GM19438 (cell line): ENCODE data around the gene TTC12.

Source experiments
- ATAC-seq: cut with Tn5 transposase; IDR thresholded peaks from one replicate; pipeline ENCODE4 v1.9.1; 2021; ENCODE audit warnings: low read depth; ENCODE audit not compliant: unreplicated experiment

TTC12 gene

DNA sequence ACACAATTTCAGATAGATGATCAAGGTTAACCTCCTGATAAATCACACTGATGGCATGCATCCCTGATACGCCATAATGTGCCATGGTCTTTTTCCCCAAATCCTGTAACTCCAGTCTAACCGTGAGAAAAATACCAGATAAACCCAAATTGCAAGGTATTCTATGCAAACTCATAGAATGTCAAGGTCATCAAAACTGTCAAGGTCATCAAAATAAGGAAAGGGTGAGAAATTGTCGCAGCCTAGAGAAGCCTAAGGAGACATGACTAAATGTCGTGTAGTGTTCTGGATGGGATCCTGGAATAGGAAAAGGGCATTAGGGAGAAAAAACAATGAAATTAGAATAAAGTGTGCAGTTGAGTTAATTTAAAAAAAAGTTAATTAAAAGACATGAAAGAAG, 4.7 kb downstream of the TTC12 start:
- ATAC-seq, result no peak

DNA sequence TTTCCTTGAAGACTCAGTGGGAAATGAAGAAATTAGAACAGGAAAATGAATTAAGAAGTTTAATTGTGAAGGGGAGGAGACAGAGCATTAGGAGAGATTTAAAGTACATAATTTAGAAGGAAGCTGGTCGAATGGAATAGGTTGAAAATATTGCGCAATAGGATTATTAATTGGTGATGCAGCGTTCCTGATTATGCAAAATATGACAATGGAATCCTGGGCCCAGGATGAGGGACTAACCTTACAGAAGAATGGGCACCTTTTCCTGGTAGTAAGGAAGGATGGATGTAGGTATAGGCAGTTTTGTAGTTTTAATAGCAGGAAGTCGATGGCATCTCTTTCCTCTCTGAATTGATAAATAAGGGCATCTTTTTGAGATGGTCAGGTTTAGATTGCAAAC, 7.8 kb downstream of the TTC12 start:
- ATAC-seq, result no peak

DNA sequence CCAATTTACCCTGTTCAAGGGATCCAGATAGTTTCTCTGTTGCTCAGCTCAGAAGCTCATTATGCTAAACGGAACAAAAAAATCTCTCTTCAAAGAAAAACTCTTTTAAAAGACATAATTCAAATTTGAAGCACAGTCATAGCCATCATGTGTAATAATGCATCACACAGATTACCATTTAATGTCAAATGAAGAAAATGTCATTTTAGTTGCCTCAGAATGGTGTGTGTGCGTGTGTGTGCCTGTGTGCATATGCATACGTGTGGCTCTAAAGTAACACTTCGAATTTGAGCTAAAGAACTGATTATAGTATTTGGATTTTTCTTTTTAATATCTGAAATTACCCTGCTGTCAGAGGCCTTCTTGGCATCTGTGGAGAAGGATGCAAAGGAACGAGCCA, 9.9 kb downstream of the TTC12 start:
- no peak for ATAC-seq

DNA sequence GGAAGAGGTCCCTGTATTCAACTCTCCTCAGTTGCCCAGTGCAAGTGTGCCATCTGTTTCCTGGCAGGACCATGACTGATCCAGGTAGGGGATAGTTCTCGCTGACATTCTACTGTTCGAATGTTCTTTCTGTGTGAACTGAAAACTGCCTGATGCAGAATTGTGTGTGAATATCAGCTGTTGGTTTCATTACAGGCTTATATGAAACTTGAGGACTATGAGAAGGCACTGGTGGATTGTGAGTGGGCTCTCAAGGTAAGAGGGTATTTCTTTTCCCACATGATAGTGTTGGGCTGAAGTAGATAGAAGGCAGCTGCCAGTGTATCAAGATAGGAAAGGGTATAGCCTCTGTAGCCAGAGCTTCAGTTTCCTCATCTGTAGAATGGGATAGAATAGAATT, 15.3 kb downstream of the TTC12 start:
- no peak for ATAC-seq

DNA sequence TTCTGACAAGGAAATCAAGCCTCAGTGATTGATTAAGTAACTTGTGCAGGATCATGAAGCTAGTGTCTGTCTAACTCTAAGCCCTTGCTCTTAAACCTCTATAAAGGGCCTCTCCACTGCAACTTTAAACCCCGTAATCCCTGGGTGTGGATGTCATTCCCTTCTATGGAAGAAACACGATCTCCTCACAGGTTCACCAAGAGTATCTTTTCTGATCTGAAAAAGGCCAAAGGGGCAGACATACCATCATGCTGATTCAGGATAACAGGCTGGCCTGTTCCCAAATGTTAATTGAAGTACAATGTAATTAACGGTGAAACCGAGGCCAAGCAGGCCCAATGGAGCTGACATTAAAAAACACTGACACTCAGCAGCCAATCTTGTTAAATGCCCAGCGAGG, 17.1 kb downstream of the TTC12 start:
- ATAC-seq, result no peak

DNA sequence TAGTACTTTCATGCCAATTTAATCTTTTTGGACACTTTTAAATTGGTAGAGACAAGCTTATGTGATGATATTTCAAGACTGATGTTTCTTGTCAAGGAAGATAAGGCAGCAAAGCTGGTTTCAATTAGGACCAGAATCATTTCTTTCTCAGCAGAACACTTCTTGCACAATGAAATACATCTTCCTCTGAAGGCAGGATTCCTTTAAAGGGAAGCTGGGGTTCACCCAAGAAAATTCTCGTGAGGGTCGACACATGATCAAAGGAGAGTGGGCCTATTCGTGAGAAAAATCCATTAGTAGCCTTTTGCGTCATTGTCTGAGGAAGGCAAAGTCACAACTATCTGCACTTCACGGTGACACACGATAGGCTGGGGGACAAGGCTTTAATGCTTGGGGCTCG, 17.6 kb downstream of the TTC12 start:
- ATAC-seq, result no peak

DNA sequence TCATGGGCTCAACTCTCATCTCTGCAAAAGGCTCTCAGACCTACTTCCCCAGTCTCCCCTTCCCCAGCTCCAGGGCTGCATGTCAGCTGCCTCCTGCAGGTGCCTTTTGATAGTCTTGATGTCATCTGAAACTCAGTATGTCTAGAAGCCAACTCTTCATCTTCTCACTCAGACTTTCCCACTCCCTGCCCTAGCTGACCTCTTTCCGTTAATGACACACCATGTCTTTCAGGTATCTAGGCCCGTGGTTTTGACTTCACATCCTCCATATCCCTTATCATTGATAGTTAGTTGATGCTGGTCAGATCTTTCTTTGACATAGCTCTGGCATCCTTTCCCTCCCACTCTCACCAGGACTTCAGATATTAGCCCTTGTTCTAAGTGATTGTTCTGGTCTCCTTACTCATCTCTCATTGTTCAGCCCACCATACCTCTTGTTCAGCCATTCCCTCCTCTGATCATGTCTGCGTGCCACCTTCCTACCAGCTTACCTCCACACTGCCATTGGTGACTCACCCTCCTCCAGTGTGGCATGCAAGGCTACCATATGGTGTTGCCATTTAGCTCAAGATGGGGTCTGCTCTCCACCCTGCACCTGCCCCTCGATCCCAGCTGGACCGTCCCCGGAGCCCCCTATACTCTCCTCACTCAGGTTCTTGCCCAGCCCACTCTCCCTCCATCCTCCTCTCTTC, 18.4 kb downstream of the TTC12 start:
- no peak for ATAC-seq

DNA sequence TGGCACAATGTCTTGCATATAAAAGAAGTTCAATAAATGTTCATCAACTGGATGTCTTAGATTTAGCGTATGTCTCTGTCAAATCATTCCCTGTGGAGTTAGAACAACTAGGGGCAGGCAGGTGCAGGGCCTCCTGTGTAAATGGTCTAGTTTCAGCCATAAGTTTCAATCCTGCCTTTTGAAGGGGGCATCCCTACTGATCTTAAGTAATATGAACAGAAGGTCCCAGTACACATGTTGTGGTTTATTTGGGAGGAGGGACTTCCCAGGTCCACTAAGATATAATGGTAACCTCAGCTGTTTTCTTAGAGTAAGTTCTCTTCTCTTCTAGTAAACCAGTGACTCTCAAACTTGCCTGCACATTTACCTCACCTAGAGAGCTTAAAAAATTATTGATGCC, 19.8 kb downstream of the TTC12 start:
- no peak for ATAC-seq

DNA sequence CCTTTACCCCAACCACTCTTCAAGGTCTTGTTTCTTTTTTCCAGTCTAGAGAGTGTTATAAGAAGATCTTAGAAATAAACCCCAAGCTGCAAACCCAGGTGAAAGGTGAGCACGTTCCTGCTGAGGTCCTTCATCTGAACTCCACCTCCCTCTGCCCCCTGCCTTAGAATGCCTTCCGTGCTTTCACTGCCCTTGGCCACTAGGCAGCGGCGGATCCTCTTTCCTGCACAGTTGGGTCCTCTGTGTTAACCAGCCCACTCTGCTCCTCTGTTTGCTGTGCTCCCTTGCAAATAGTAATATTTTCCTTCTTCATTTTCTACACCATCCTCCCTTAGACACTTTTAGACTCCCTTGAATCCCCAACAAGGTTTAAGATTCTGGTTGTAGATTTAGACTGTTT, 24.3 kb downstream of the TTC12 start:
- ATAC-seq, result no peak

DNA sequence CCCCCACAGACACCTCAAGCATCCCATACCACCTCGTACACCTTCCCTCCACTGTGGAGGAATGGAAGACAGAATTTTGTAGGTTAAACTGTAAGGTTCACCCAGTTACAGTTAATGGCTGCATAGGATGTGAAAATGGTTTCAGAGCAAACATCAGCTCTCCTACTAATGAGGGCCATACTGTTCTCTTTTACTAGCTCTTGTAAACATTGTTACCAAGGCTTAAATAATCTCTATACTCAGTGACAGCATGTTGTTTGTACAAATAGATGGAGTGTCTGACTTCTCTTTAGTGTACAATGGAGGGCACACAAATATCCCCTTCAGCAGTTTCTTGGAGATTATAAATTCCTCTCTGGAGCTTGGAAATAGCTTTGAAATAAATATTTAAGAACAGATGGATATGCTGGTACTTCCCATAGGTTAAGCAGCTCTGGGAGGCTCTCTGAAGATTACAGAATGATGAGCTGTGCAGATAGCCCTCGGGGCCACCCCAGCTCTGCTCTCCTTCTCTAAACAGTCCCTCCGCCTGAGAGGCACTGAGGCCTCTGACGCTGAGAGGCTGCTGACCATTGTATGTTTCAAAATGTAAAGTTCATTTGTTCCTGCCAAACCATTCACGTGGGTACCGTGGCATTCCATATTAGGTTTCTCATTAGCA, 25.7 kb downstream of the TTC12 start:
- ATAC-seq, result no peak

DNA sequence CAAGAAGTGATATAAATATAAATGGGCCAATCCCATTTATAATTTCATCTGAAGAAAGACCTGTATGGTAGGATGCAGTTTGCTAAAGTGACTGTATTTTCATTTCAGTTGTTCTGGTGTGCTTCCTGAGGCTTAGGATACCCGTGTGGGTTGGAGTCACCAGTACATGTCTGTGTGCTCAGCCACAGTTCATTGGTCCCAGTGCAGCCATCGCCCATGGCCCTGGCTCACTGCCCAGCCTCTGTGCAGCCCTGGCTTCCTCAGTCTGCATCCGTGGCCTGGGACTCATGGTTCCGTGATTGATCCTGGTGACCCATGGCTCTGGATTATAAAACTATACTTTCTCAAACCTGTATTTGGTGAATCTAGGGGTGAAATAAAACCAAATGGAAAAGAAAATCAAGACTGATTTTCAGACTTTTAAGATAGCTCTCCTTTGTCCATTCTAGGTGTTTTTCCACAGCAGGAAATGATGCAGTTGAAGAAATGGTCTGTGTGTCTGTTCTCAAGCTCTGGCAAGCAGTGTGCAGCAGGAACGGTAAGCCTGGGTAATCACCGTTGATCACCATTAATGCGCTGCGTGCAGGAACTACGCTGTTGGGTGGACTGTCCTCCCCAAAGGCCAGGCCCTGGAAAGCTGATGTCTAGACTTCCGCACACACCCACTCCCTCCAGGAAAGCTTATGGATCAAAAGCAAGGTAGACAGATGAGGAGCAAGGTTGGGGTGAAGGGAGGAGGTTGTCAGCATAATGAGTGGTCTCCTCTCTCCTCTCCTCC, 27.2 kb downstream of the TTC12 start:
- no peak for ATAC-seq

DNA sequence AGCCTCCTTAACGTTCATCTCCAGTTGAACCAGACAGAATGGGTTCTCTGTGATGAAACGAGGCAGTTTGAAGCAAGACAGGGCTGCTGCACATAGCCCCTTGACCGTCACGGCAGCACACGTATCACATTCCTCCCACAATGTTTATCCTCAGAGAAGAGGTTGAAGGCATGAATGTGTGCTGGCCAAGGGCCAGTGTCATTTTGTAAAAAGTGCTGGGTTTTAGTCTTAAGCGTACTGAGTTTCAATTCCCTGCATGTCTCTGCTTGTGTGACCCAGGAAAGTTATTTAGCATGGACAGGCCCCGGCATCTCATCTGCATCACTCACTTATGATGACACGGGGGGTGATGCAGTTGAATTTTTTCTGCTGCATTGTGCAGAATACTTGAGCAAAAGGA, 31.6 kb downstream of the TTC12 start:
- no peak for ATAC-seq

DNA sequence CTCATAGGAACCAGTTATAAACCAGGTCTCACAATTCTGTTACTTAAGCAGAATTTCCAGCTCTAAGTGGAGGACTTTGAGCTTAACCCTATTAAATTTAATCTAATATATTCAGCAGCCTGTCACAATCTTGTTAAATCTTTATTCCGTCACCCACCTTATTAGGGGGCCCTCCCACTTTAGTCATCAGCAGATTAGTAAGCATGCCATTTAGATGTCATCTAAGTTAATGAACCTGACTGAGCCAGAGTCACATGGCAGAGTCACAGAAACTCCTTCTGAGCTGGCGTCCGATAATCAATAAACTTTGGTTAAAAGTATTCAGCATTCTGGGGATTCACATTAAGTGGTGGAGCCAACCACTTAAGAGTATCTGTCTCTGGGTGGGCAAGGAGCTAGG, 35.1 kb downstream of the TTC12 start:
- ATAC-seq, result no peak

DNA sequence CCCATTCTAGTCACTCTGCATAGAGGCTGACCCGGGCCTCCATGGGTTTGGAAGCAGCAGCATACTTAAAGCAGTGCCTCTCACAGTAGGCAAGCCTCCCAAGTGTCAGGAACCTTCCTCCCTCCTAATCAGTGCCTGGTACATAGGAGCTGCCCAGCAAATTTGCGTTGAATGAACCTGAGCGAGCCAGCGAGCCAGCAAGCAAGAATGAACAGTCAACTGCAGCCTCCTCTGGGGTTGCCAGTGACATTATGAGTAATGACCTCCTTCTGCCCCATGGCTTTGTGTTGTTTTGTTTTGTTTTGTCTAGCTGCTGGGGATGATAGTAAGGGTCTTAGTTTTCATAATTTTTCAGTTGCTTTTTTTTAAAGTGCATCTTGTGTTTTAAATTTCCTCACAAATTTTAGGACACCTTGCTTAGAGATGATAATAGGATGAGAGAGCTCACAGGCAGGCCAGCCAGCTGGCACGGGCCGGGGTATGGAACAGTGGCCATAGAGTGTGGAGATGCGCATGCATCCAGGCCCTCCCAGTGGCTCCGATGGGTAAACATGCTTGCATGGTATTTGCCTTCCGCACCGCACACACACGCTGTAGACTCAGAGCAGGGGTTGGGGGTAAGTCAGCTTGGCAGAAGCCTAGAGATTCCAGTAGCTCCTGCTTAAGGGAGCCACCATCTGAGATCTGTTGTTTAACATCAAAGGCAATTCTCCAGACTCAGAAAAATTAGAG, 36.1 kb downstream of the TTC12 start:
- no peak for ATAC-seq

DNA sequence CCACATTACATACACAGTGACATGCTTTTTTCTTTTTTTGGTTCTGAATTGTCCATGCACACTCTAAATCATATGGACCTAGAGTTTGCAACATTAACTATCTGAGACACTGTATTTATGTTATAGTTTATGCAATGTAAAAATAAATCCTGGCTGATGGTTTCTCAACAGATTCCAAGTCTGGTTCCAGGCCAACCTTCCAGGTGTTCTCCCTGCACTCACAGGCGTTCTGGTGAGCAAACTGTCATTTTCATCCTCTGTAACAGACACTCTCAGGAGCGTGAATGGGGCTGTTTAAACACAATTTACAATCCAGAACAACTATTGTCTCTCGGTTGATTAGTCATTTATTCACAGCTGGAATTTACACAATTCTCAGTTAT, 36.7 kb downstream of the TTC12 start:
- ATAC-seq, result no peak

DNA sequence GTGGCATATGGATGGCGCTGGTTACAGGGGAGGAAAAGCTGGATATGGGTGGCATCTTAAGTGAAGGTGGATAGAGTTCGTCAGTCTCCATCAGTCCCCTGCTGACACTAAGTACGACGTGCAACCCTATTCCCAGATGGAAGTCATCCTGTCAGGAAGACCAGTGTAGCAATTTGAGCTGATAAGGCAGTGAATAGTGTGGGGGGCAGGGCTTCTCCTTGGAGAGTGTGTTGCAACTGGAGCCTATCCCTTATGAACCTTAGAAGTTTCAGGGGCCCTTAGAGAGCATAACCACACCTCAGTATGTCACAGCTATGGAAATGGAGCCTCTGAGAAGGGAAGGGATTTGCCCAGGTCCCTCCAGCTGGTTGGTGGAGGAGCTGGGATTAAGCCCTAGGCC, 37.1 kb downstream of the TTC12 start:
- ATAC-seq, result no peak

DNA sequence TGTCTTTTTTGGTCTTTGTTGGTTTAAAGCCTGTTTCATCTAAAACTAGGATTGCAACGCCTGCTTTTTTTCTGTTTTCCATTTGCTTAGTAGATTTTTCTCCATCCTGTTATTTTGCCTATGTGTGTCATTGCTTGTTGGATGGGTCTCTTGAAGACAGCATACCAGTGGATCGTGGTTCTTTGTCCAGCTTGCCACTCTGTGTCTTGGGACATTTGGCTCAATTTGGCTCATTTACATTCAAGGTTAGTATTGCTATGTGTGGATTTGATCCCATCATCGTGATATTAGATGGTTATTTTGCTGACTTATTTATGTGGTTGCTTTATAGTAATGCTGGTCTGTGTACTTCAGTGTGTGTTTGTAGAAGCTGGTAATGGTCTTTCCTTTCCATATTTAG, 41.8 kb downstream of the TTC12 start:
- no peak for ATAC-seq

DNA sequence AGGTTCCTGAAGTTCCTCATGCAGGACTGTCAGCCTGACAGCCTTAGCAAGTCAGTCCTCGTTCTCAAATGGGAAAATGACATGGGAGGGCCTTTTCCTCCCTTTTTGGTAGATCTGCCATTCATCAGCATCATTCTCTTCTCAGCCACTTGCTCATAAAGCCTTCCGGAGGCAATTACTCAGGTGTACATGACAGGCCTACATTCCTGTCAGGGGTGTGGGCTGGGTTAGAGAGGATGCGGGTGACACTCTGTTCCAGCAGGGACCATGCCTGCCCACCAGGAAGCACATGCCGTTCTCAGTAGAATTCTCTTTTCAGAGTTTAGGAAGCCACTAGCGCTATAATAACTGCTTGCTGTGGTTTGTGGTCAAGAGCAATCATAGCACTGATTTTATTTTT, 49.0 kb downstream of the TTC12 start:
- ATAC-seq, result no peak

DNA sequence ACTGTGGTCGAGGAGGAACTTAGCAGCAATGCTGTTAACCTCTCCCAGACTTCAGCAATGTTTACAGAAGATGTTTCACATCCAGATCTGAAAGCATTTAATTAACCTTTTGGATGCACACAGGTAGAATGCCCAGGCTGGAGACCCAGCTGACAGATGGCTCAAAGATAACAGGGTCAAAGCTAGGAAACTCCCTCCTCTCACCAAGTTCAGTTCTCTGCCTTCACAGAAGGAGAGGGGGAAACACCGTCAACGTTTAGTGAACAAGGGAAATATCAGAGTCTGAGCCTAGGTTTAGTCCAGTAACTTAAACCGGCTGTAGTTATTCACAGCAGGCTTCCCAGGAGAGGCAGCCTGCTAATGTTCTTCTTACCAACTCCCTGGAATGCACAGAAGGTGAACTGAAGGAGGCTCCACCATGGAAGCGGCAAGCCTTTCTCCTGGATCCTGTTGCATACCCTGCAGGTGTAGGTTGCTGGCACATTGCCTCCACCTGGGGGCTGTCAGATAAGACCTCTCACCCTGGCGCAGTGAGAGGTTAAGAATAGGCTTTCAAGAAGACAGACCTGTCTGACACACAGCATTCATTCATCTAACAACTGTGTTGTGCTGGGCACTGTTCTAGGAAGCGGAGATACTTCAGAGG, 49.7 kb downstream of the TTC12 start:
- ATAC-seq, result no peak

DNA sequence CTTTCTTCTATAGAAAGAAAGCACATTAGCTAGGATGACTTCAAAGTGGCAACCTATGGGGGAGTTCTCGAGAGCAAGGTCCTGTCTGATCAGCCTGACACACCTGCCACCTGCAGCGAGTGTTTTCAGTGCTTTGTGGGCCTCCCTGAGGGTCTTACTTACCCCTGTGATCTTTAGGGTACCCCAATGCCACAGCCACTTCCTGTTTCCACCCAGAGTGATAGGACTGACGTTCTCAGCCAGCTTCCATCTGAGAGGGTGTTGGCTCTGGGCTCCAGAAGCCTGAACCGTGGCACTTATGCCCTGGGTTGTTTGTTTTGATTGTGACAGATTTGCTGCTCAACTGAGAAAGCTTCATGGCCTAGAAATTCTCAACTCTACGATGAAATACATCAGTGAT, 51.5 kb downstream of the TTC12 start:
- ATAC-seq, result no peak

DNA sequence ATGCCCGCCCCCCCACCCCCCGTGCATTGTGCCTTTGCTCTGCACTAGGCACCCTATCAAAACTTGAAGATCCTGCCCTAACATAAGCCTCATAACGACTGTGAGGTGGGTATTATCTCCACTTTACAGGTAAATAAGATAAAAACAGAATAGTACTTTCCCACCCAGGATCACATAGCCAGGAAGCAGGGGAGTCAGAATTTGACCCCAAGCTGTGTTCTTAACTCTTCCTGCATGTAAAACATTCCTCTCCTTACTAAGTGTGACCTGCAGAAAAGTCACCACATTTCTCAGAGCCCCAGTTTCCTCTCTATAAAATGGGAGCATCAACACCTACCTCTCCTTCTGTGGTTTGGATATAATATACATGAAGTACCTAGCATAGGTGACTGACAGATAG, 55.0 kb downstream of the TTC12 start:
- no peak for ATAC-seq
